Fibroblast of lung (primary cell): ENCODE data around the gene BTBD9.

Source experiments
- EZH2 ChIP-seq: IDR thresholded peaks from 2 replicates; pipeline ENCODE4 v1.5.1; 2012; ENCODE audit warnings: low read length, control low read depth, mild to moderate bottlenecking; ENCODE audit errors: missing control alignments
- TF ChIP-seq, protein P1 (sequence below), 2 donors: IDR thresholded peaks in 1 of 2; conservative IDR thresholded peaks in 1 of 2; 1 replicate in 1 of 2; 2 replicates in 1 of 2; pipeline ENCODE4 v1.5.1; 2011 to 2012; ENCODE audit warnings: low read length in 2 of 2, control low read depth in 1 of 2, inconsistent platforms in 1 of 2, low read depth in 1 of 2, mild to moderate bottlenecking in 1 of 2

DNA sequence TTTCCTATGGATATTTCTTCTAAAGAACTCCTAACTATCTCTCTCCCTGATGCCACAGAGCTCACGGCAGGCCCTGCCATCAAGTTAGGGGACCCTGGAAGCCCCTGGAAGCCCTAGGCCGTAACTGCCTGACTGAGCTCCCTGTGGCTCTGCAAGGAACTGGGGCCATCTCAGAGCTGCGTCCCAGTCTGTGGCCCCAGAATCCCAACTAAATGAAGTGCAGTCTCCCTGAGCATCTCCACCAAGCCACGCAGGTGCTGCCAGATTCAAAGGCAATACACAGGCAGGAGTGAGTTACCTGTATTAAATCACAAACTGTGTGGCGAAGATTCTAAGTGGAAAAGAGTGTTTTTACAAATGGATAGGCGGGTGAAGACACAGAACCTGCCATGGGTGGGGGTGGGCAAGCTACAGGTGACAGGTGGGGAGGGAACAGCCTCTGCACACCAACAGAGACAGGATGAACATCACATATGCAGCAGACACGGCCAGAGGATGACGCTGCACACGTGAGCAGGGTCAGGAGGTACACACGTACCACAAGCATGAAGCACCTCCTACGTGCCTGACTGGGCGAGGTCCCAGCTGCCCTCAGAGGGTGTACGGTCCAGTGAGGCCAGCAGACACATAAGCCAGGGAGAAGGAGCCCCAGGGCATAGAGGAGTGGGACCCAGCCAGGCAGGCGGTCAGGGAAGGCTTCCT lies 461.7 kb downstream of the BTBD9 start:
- TF ChIP-seq, protein P1, sequence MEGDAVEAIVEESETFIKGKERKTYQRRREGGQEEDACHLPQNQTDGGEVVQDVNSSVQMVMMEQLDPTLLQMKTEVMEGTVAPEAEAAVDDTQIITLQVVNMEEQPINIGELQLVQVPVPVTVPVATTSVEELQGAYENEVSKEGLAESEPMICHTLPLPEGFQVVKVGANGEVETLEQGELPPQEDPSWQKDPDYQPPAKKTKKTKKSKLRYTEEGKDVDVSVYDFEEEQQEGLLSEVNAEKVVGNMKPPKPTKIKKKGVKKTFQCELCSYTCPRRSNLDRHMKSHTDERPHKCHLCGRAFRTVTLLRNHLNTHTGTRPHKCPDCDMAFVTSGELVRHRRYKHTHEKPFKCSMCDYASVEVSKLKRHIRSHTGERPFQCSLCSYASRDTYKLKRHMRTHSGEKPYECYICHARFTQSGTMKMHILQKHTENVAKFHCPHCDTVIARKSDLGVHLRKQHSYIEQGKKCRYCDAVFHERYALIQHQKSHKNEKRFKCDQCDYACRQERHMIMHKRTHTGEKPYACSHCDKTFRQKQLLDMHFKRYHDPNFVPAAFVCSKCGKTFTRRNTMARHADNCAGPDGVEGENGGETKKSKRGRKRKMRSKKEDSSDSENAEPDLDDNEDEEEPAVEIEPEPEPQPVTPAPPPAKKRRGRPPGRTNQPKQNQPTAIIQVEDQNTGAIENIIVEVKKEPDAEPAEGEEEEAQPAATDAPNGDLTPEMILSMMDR (conservative IDR thresholded peaks at IDR 0.05 in 1 of 2, IDR thresholded peaks at IDR 0.05 in 1 of 2; ENCODE audit: low read depth in 1 of 2, low read length in 2 of 2), result no peak
- TF ChIP-seq EZH2, result no peak
